AG10803 (cell line): ENCODE data around the gene ASIC4.
A peak's percentile ranks its signal among the peaks of the same experiment; 100 is the strongest.

Source experiments
- DNase-seq: peaks from one replicate; pipeline ENCODE4 v3.0.0; 2010; ENCODE audit warnings: low read depth
- H3K4me3 ChIP-seq: 2 replicates; pipeline ENCODE4 v1.5.1; 2011; ENCODE audit warnings: mild to moderate bottlenecking, low read length, control low read depth
- TF ChIP-seq, protein P1 (sequence below): conservative IDR thresholded peaks from 2 replicates; pipeline ENCODE4 v1.5.1; 2011; ENCODE audit warnings: mild to moderate bottlenecking, low read length, control low read depth, inconsistent platforms

ASIC4 gene

DNA sequence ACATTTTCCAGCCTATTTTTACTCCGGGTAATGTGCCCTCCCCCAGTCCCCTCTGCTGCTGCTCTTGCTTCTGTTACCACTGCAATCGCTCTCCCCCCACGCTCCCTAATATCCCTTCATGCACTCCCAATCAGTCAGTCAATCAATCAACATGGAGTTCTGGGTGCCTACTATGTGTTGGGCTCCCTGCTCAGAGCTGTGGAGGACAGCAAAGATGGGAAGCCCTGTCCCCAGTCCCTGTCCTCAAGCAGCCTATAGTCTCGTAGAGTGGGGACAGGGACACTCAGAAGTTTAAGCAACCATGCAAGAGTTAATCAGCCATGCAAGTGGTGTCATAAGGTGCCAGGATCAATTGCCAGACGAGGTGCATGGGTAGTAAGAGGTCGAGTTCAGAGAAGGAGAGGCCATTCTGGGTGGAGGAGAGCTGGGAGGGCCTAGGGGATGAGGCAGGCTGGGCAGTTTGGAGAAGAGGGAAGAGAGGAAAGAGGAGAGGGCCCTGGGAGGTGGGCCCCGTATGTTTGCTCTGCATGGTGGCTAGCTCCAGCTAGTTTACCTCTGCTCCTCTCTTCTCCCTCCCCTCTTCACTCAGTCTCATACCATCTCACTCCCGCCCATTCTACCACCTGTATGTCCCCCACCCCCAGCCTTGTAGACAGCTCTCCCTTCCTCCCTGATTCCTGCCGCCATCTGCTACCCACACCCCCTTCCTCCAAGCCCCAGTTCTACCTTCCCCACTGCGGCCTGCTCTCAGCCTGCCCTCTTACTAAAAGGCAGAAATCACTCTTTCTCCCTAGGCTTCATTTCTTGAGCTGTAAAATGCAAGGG is 3.9 kb downstream of the ASIC4 start:
- DNase-seq: no peak
- no peak overlapping the region for H3K4me3 ChIP-seq

DNA sequence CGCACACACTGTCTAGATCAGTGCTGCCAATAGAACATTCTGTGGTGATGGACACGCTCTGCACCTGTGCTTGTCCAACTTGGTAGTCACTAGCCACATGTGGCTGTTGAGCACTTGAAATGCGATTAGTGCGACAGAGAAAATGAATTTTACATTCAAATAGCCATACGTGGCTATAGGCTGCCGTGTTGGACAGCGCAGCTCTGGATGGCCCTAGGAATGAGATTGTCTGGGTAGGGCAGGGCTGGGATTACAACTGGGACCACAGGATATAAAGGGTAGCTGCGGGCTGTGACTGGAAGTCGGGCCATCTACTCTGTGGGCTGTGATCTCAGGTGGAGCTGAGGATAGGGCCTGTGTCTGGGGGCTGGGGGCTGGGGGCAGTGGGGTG is 5.2 kb downstream of the ASIC4 start:
- TF ChIP-seq, protein P1, sequence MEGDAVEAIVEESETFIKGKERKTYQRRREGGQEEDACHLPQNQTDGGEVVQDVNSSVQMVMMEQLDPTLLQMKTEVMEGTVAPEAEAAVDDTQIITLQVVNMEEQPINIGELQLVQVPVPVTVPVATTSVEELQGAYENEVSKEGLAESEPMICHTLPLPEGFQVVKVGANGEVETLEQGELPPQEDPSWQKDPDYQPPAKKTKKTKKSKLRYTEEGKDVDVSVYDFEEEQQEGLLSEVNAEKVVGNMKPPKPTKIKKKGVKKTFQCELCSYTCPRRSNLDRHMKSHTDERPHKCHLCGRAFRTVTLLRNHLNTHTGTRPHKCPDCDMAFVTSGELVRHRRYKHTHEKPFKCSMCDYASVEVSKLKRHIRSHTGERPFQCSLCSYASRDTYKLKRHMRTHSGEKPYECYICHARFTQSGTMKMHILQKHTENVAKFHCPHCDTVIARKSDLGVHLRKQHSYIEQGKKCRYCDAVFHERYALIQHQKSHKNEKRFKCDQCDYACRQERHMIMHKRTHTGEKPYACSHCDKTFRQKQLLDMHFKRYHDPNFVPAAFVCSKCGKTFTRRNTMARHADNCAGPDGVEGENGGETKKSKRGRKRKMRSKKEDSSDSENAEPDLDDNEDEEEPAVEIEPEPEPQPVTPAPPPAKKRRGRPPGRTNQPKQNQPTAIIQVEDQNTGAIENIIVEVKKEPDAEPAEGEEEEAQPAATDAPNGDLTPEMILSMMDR: no peak
- no peak overlapping the region for H3K4me3 ChIP-seq
- DNase-seq: no peak

More for the DNA sequence above, 3.9 kb downstream of the ASIC4 start:
- TF ChIP-seq, protein P1: no peak

DNA sequence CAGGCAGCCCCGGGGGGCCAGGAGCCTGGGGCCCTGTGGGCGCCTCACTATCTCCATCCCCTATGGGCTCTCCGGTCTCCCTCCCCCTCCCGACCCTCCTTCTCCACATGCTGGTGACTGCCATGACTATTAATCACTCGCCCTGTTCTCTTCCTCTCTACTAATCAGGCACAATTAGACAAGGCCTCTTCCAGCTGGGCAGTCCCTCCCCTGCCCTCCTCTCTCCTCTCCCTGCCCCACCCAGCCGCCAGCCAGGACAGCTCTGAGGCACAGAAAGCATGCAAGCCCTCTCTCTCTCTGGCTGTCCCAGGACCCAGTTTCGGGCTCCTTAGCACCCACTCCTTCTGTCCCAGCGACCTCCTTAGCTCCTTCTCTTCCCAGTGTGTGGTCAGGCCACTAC is 5.8 kb downstream of the ASIC4 start:
- no peak overlapping the region for H3K4me3 ChIP-seq
- TF ChIP-seq, protein P1: no peak
- no peak for DNase-seq

DNA sequence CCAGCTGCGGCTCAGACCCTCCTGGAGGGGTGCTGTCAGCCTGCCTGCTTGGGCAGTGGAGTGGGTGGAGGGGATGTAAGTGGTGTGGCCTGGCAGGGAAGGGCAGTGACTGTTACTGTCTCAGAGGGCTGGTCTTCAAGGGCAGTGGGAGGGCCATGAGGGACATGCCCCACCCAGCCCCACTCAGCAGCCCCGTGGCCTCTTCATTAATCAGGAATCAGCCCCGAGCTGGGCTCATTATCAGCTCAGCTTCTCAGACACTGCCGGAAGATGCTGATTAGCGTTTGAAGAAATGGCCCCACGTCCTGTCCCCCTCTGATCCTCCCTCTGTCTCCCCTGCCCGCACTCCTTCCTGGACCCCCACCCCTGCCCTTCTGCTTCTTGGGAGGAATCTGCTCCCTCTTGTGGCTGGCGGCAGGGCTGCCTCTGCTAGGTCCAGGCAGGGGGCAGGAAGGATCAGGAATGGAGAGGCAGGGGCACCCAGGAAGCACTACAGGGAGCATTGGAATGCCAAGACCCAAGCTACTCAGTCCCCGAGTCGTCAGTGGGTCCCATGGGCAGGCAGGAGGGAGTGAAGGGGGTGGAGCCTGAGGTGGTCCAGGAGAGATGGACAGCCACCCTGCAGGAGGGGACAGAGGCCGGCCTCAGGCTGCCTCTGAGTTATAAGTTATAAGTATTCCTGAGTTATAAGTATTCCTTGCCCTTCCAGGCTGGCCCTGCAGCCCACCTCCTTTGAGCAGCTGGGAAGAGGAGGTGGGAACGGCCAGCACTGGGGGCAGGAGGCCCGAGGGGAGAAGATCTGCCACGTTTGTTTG is 7.0 kb downstream of the ASIC4 start:
- TF ChIP-seq, protein P1: peak; percentile 76
- no peak overlapping the region for H3K4me3 ChIP-seq
- DNase-seq: peak; percentile 34

DNA sequence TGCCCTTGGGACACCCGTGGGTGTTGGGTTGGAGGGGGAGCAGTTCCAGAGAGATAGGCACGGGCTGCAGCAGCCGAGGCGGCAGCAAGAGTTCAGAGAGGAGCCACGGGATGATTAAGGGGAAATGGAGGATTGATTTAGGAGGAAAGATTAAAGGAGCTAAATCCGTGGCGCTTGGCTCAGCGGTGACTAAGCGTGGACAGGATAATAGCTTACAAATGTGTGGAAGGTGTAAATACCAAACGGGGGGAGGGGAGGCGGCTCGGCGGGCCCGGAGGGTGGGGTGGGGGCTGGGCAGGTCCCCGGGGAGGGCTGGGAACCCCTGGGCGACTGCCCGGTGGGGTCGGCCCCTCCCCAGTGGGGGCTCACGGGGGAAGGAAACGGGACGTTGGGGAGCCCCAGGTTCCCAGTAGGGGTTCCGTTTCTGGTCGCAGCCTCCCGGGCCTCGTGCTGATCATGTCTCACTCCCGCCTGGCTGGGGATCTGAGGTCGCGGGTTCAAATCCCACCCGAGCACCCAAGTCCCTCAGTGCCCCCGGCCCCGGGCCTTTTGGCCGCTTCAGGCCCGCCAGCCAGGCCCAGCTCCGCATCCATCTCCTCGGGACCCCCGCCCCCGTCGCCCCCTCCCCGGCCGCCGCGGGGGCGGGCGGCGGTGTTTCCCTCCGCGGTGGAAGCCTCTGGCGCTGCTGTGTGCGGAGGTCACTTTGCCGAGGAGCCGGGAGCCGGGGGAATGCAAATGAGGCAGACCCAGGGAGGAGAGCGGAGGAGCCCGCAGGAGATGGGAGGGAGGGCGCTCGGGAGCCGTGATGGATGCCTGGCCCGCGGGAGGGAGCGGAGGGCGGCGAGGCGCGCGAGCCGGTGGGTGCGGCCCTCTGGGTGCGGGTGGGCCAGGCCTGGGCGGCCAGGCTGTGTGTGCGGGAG is 8.1 kb downstream of the ASIC4 start:
- TF ChIP-seq, protein P1: no peak
- peak; percentile 84 for DNase-seq
- H3K4me3 ChIP-seq: peak overlapping the region; percentile 15; the same call in 1 of the 2 replicates

DNA sequence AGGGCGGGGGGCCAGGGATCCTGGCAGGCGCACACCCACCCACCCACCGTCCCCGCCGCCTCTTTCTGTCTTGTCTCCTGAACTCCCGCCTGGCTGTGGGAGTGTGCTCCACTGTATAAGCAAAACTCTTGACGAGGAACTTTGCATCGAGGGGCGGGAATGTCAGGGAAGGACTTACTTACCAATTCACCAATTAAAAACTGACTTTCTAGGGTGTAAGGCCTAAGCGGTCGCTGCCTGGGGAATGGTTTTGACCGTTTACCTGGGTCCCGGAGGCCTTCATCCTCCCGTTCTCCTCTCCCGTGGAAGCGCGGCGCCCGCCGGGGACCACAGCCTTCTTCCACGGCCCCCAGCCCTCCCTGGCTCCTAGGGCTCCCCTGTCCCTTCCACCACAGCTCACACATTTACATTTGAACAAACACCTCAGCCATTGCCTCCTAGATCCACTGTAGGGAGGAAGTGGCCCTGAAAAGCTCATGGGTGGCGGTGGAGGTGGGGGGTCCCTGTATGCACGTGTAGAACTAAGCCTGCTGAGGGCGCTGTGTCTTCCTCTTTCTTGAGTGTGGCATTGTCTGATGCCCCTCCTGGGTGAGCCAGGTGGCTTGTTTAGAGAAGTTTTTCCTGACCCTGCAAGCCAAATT is 8.9 kb downstream of the ASIC4 start:
- H3K4me3 ChIP-seq: no peak overlapping the region
- TF ChIP-seq, protein P1: no peak

More for the DNA sequence above, 8.9 kb downstream of the ASIC4 start:
- no peak for DNase-seq
